Smooth muscle cell (in vitro differentiated cells): Measurements from ENCODE around the gene SELENOI. TPM values are rescaled to one million over a fixed set of nuclear protein-coding genes. Genes with fewer than 3 reads are reported as not detected.

ENCODE experiments used
- DNase-seq: peaks from one replicate; lab custom pipeline; 2025; ENCODE audit not compliant: unreplicated experiment; lab: John Stamatoyannopoulos, UW
- H2AFZ ChIP-seq: fragments of 200-600 bp; sonication (generic); 2 replicates; pipeline ENCODE4 v1.6.0; 2016; ENCODE audit warnings: antibody characterized with exemption, low read depth, mild to moderate bottlenecking
- H3F3A ChIP-seq: fragments of 200-600 bp; sonication (generic); 2 replicates; pipeline ENCODE4 v1.6.0; 2017; ENCODE audit warnings: antibody characterized with exemption, low read depth
- H3K27ac ChIP-seq: fragments of 200-600 bp; sonication (generic); 2 replicates; pipeline ENCODE4 v1.5.1; 2016; ENCODE audit warnings: low read depth, mild to moderate bottlenecking
- H3K27me3 ChIP-seq: fragments of 200-600 bp; sonication (generic); 2 replicates; pipeline ENCODE4 v1.6.1; 2016; ENCODE audit warnings: low read depth, mild to moderate bottlenecking
- H3K36me3 ChIP-seq: fragments of 200-600 bp; sonication (generic); 2 replicates; pipeline ENCODE4 v1.5.1; 2016; ENCODE audit warnings: low read depth
- H3K4me1 ChIP-seq: fragments of 200-600 bp; sonication (generic); 2 replicates; pipeline ENCODE4 v1.5.1; 2016; ENCODE audit warnings: low read depth
- H3K4me2 ChIP-seq: fragments of 200-600 bp; sonication (generic); 2 replicates; pipeline ENCODE4 v1.6.0; 2016; ENCODE audit warnings: mild to moderate bottlenecking
- H3K4me3 ChIP-seq: fragments of 200-600 bp; sonication (generic); 2 replicates; pipeline ENCODE4 v1.5.1; 2016; ENCODE audit warnings: mild to moderate bottlenecking
- H3K79me2 ChIP-seq: fragments of 200-600 bp; sonication (generic); 2 replicates; pipeline ENCODE4 v1.6.0; 2016; ENCODE audit warnings: low read depth, mild to moderate bottlenecking
- H3K9ac ChIP-seq: fragments of 200-600 bp; sonication (generic); 2 replicates; pipeline ENCODE4 v1.6.0; 2016; ENCODE audit warnings: low read depth
- H3K9me3 ChIP-seq: fragments of 200-600 bp; sonication (generic); replicated peaks from 2 replicates; pipeline ENCODE4 v1.5.1; 2016; ENCODE audit warnings: low read depth
- H4K20me1 ChIP-seq: fragments of 200-600 bp; sonication (generic); 2 replicates; pipeline ENCODE4 v1.6.0; 2016; ENCODE audit warnings: low read depth
- WGBS: methylation state at CpG from one replicate; pipeline ENCODE4 v1.1.7; 2016; ENCODE audit warnings: low lambda C conversion rate; 5-methylcytosine and 5-hydroxymethylcytosine counted together
- polyA plus RNA-seq: library from polyadenylated mRNA; unstranded; fragments of >200 nt; fragmentation: Nextera tagmentation; extraction: Ambion mirVana; gene quantifications from 2 replicates; pipeline ENCODE4 v1.2.1, GENCODE V29; 2016
- total RNA-seq: library from RNA; depleted of rRNA; stranded (reverse); fragments of >200 nt; gene quantifications from 2 replicates; pipeline ENCODE4 v1.2.3, GENCODE V29; 2014
- TF ChIP-seq, protein P1 (sequence below): fragments of 200-600 bp; sonication (generic); IDR thresholded peaks from 2 replicates; pipeline ENCODE4 v1.5.1; 2017; ENCODE audit warnings: borderline replicate concordance, mild to moderate bottlenecking, antibody characterized with exemption; ENCODE audit not compliant: insufficient read depth, poor library complexity, severe bottlenecking

Gene SELENOI
- total and polyA plus RNA-seq, 2 experiments from 2014 or later: 3.3 to 26.3 TPM

DNA sequence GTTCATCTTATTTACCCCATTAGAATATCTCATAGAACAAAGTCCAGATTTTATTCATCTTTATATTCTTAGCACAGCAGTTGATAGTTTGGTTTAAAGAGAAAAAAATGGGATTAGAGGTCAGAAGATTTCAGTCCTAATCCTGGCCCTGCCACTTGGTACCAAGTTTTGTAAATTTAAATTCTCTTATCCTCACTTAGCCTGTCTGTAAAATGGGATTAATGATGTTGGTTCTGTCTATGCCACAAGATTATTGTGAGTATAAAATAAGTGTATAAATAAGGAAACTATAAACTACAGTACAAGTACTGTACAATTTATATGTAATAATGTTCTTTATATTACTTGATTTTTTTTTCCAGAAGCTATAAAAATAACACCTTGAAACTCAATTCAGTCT lies 38.7 kb downstream of the SELENOI start:
- Histone ChIP-seq H2AFZ (no peak overlapping the region), H3F3A (no peaks in the 10 kb centered on the region), H3K4me3 (no peak overlapping the region), H3K27ac (no peak overlapping the region), H3K9me3 (no peaks in the 10 kb centered on the region), H3K4me1 (no peaks in the 10 kb centered on the region), H3K79me2 (no peaks in the 10 kb centered on the region), H3K27me3 (no peaks in the 10 kb centered on the region), H3K36me3 (peaks cover 19% of the 10 kb centered on the region), H3K4me2 (no peak overlapping the region), H3K9ac (no peak overlapping the region), H4K20me1 (no peaks in the 10 kb centered on the region)
- TF ChIP-seq, protein P1, sequence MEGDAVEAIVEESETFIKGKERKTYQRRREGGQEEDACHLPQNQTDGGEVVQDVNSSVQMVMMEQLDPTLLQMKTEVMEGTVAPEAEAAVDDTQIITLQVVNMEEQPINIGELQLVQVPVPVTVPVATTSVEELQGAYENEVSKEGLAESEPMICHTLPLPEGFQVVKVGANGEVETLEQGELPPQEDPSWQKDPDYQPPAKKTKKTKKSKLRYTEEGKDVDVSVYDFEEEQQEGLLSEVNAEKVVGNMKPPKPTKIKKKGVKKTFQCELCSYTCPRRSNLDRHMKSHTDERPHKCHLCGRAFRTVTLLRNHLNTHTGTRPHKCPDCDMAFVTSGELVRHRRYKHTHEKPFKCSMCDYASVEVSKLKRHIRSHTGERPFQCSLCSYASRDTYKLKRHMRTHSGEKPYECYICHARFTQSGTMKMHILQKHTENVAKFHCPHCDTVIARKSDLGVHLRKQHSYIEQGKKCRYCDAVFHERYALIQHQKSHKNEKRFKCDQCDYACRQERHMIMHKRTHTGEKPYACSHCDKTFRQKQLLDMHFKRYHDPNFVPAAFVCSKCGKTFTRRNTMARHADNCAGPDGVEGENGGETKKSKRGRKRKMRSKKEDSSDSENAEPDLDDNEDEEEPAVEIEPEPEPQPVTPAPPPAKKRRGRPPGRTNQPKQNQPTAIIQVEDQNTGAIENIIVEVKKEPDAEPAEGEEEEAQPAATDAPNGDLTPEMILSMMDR: no peak
- DNase-seq: no peak

DNA sequence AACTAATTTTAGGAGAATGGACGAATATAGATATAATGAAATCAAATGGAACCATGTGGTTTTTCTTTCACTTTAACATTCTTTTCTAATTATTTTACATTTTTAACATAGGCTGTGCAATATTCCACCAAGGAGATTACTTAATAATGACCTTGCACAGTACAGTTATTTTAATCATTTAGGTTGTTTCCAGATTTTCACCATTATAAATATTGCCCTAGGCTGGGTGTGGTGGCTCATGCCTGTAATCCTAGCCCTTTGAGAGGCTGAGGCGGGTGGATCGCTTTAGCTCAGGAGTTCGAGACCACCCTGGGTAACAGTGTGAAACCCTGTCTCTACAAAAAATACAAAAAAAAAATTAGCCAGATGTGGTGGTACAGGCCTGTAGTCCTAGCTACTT lies 41.2 kb downstream of the SELENOI start:
- Histone ChIP-seq H3K4me2 (no peak overlapping the region), H3F3A (no peaks in the 10 kb centered on the region), H3K9ac (no peak overlapping the region), H3K36me3 (peaks cover 19% of the 10 kb centered on the region), H4K20me1 (no peaks in the 10 kb centered on the region), H2AFZ (no peak overlapping the region), H3K4me1 (no peaks in the 10 kb centered on the region), H3K9me3 (no peaks in the 10 kb centered on the region), H3K79me2 (no peaks in the 10 kb centered on the region), H3K4me3 (no peak overlapping the region), H3K27me3 (no peaks in the 10 kb centered on the region), H3K27ac (no peak overlapping the region)
- no peak for DNase-seq
- 99% methylated on average over 4 of the region's 4 CpGs for WGBS
- TF ChIP-seq, protein P1: no peak

DNA sequence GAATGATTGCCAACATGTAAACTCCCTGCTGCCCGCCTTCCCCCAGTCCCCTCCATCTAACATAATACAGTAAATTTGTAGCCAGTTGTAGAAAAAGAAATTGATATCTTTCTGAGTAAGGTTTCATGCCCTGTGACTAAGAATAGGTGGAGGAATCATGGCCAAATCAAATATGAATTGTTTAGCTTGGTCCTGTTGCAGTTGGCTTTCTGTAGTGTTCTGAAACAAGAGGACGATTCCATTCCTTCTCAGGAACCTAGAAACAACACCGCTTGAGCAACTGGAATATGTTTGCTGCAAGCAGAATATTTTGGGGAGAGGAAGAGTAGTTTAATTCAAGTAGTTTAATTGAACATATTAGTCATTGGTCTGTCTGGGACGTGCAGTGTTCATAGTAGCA lies 48.8 kb downstream of the SELENOI start:
- H3F3A ChIP-seq: no peaks in the 10 kb centered on the region
- no peak overlapping the region for H3K9ac ChIP-seq
- no peak overlapping the region for H3K27ac ChIP-seq
- H2AFZ ChIP-seq: no peak overlapping the region
- TF ChIP-seq, protein P1: no peak
- H3K9me3 ChIP-seq: no peaks in the 10 kb centered on the region
- no peaks in the 10 kb centered on the region for H3K79me2 ChIP-seq
- H3K4me3 ChIP-seq: no peak overlapping the region
- WGBS: 98% methylated on average over 4 of the region's 4 CpGs
- H3K36me3 ChIP-seq: no peaks in the 10 kb centered on the region
- peaks cover 4% of the 10 kb centered on the region for H3K4me1 ChIP-seq
- H3K27me3 ChIP-seq: no peaks in the 10 kb centered on the region
- H3K4me2 ChIP-seq: no peak overlapping the region
- no peak for DNase-seq
- no peaks in the 10 kb centered on the region for H4K20me1 ChIP-seq

DNA sequence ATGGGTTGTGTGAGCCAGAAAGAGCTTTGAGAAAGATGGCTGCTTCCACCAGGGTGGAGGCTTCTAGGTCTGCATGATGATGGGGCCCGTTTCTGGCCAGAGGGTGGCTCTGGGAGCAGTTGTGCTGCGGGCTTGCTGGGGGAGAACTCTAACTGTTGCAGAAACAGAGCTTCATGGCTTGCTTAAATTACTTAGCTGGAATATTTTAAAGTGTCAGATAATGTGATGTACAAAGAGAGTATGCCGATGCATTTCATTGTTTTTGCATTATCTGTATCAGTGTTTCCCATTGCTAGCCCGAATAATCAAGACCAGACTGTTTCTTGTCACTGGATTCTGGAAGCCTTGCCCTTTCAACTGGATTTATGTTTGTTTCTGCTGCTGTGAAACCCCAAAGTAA lies 49.5 kb downstream of the SELENOI start:
- DNase-seq: no peak
- Histone ChIP-seq H3F3A (no peaks in the 10 kb centered on the region), H2AFZ (no peak overlapping the region), H3K36me3 (no peaks in the 10 kb centered on the region), H4K20me1 (no peaks in the 10 kb centered on the region), H3K4me2 (no peak overlapping the region), H3K27me3 (no peaks in the 10 kb centered on the region), H3K9ac (no peak overlapping the region), H3K9me3 (no peaks in the 10 kb centered on the region), H3K4me1 (peaks cover 4% of the 10 kb centered on the region), H3K79me2 (no peaks in the 10 kb centered on the region), H3K4me3 (no peak overlapping the region), H3K27ac (no peak overlapping the region)
- WGBS: 83% methylated on average over 4 of the region's 4 CpGs
- TF ChIP-seq, protein P1: no peak
